Activated naive CD8-positive, alpha-beta T cell treated with anti-CD3 and anti-CD28 coated beads for 36 hours (primary cell): ENCODE data around the gene KIFC3. TPM values are rescaled to one million over a fixed set of nuclear protein-coding genes. Genes with fewer than 3 reads are reported as not detected.
"Not testable (repeated sequence)": the region's sequence is repeated elsewhere in the genome, so short reads cannot be mapped to it uniquely, and the experiment has no call there.

Experiments used
- DNase-seq: peaks from one replicate; pipeline ENCODE4 v3.0.0; 2021
- H3K27ac Mint-ChIP-seq: one replicate; pipeline ENCODE4 v1.8.0; 2022; ENCODE audit warnings: mild to moderate bottlenecking, moderate library complexity, mixed read lengths
- H3K27me3 Mint-ChIP-seq: one replicate; pipeline ENCODE4 v1.8.0; 2022; ENCODE audit warnings: mild to moderate bottlenecking, mixed read lengths
- H3K36me3 Mint-ChIP-seq: one replicate; pipeline ENCODE4 v1.8.0; 2021; ENCODE audit warnings: mild to moderate bottlenecking, mixed read lengths
- H3K4me1 Mint-ChIP-seq: one replicate; pipeline ENCODE4 v1.8.0; 2021; ENCODE audit warnings: mixed read lengths
- H3K4me3 Mint-ChIP-seq: one replicate; pipeline ENCODE4 v1.8.0; 2022; ENCODE audit warnings: mild to moderate bottlenecking, moderate library complexity, mixed read lengths
- H3K9me3 Mint-ChIP-seq: one replicate; pipeline ENCODE4 v1.8.0; 2022; ENCODE audit warnings: mixed read lengths
- total RNA-seq, 2 experiments: library from RNA; stranded (reverse); gene quantifications; one replicate each; pipeline ENCODE4 v1.2.3, GENCODE V29; 2021

Gene KIFC3, protein sequence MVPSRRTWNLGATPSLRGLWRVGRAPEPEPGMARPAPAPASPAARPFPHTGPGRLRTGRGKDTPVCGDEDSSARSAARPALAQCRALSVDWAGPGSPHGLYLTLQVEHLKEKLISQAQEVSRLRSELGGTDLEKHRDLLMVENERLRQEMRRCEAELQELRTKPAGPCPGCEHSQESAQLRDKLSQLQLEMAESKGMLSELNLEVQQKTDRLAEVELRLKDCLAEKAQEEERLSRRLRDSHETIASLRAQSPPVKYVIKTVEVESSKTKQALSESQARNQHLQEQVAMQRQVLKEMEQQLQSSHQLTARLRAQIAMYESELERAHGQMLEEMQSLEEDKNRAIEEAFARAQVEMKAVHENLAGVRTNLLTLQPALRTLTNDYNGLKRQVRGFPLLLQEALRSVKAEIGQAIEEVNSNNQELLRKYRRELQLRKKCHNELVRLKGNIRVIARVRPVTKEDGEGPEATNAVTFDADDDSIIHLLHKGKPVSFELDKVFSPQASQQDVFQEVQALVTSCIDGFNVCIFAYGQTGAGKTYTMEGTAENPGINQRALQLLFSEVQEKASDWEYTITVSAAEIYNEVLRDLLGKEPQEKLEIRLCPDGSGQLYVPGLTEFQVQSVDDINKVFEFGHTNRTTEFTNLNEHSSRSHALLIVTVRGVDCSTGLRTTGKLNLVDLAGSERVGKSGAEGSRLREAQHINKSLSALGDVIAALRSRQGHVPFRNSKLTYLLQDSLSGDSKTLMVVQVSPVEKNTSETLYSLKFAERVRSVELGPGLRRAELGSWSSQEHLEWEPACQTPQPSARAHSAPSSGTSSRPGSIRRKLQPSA
- 1 to 10 TPM; 1.2 to 1.3 TPM for total RNA-seq

DNA sequence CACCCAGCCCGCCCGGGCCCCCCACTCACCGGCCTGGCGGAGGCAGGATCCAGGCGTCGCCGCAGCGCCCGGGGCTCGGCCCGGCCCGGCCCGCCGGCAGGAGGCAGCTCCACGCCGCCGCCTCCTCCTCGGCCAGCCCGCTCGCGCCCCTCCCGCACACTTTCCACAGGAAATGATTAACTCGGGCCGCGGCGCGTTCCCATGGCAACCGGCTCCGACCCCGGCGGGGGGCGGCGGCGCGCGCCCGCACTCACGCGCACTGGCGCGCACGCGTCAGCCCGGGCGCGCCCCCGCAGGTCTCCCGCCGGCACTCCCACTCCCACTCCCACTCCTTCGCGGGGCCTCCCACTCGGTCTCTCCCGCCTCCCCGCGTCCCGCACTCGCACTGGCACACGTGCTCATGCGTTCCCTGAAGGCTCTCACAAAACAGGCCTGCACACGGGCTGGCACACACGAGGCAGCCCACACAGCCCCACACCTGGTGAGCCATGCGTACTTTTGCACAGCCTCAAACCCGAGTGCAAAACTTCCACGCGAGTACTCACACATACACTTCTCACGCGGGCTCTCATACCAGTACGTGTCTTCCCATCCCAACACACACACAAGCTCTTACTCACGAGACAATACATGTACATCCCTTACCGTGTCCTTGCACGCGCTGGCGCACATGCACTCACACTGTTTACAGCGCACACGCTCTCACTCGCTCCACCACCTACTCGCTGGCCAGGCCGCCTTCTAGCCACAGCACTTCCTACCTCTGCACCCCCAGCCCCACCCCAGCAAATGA is at the start of gene KIFC3:
Gene KIFC3 (minus strand): TSS at position 151 of the 793 bp plus-strand sequence. CDS start 4,248 bp downstream, outside the sequence.
- H3K9me3 Mint-ChIP-seq = no peaks in the 10 kb centered on the region
- H3K36me3 Mint-ChIP-seq = no peaks in the 10 kb centered on the region
- DNase-seq = peak; percentile 79
- H3K4me3 Mint-ChIP-seq = peak within 1 kb of the TSS; percentile 75
- peaks cover 26% of the 10 kb centered on the region for H3K4me1 Mint-ChIP-seq
- H3K27me3 Mint-ChIP-seq = peaks cover 32% of the 10 kb centered on the region
- peak within 1 kb of the TSS; percentile 78 for H3K27ac Mint-ChIP-seq

DNA sequence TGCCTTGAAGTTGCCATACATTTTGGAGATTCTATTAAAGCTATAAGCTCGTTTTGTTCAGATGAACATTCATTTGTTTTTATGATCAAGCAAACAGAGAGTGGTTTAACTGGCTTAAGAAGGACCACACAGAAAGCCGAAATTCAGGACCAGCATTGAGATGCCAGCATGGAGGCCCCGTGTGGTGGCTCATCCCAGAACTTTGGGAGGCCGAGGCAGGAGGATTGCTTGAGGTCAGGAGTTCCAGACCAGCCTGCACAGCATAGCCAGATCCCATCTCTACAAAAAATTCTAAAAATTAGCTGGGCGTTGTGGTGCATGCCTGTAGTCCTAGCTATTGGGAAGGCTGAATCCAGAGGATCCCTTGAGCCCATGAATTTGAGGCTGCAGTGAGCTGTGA is 45.9 kb upstream of the KIFC3 start:
- Mint-ChIP-seq H3K27me3 (no peaks in the 10 kb centered on the region), H3K4me1 (peaks cover 6% of the 10 kb centered on the region), H3K4me3 (no peak overlapping the region), H3K36me3 (no peaks in the 10 kb centered on the region), H3K9me3 (no peaks in the 10 kb centered on the region), H3K27ac (no peak overlapping the region)
- DNase-seq = no peak

DNA sequence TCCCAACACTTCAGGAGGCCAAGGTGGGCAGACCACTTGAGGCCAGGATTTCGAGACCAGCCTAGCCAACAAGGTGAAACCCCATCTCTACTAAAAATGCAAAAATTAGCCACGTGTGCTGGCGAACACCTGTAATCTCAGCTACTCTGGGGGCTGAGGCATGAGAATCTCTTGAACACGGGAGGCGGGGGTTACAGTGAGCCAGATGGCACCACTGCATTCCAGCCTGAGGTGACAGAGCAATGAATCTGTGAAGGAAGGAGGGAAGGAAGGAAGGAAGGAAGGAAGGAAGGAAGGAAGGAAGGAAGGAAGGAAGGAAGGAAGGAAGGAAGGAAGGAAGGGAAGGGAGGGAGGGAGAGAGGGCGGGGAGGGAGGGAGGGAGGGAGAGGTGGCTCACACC is 44.6 kb upstream of the KIFC3 start:
- not testable (repeated sequence) for H3K4me1 Mint-ChIP-seq, H3K36me3 Mint-ChIP-seq, H3K9me3 Mint-ChIP-seq, H3K27ac Mint-ChIP-seq, H3K27me3 Mint-ChIP-seq, H3K4me3 Mint-ChIP-seq, DNase-seq

DNA sequence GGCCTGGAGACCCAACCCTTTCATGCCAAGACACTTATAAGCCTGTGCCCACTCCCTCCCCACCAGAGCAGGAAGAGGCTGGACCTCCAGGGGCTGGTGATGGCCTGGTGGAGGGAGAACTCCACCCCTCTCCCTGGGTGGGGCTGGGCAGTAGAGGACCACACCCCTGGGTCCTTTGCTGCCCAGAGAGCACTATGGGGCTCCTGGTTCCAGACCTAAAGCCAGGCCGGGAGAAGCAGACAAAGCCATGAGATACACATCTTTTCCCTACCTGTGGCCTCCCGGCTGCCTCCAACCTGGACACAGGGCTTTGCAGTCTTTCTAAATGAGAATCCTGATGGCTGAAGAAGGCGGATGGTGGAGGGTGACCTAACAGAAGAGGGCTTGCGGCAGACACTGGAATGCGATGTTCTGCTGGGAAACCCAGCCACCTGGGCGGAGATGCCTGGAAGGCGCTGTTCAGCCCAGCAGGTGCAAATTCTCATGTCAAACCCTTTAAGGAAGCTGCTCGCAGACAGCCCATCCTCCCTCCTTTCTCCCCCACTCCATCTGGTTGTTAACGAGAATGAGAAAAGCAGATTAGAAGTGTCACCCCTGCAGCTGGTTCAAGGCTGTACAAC is 43.9 kb upstream of the KIFC3 start:
- Mint-ChIP-seq H3K9me3 (no peaks in the 10 kb centered on the region), H3K36me3 (no peaks in the 10 kb centered on the region), H3K27ac (no peak overlapping the region), H3K4me3 (no peak overlapping the region), H3K27me3 (no peaks in the 10 kb centered on the region), H3K4me1 (peaks cover 6% of the 10 kb centered on the region)
- DNase-seq = no peak

DNA sequence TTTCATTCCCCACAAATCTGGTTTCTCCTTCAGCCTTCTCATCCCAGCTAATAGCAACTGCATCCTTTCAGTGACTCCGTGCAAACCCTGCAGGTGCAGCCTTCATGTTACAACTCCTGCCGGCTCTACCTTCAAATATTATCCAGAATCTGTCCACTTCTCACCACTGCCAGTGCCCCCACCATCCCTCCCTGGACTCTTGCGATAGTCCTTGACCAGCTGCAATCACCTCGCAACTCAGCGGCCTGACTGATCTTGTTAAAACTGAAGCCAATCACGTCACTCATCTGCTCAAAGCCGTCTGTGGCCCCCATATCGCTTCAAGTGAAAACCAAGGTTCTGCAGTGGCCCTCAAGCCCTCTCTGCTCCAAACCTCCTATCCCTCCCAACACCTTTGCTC is 42.8 kb upstream of the KIFC3 start:
- no peaks in the 10 kb centered on the region for H3K9me3 Mint-ChIP-seq
- H3K27ac Mint-ChIP-seq = no peak overlapping the region
- no peak for DNase-seq

DNA sequence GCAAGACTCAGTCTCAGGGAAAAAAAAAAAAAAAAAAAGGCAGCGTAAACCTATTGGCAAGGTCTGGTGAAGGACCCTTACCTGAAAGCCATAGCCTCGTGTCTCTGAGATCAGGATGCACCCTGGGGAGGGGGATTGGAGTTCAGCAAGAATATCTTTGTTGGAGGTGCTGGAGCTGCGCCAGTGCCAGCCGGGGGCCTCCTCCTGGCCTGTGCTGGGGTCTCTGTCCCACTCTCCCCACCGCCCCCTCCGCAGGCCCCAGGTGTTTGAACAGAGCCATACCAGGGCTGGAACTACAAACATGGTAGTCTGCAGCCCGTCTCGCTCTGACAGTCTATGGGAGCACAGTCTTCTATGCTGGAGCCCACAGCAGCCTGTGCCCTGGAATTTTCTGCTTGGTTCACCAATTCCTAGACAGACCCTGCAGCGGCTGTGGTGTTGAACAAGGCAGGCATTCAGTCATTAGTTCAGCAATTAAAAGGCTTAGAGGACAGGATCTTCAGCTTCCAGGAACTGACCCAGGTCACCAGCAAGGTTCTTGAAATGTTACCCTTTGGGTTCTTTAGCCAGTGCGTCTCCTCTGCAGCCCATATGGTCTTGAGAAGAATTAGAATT is 42.2 kb upstream of the KIFC3 start:
- Mint-ChIP-seq H3K27me3 (no peaks in the 10 kb centered on the region), H3K36me3 (no peaks in the 10 kb centered on the region), H3K27ac (no peak overlapping the region), H3K9me3 (no peaks in the 10 kb centered on the region), H3K4me3 (no peak overlapping the region), H3K4me1 (peaks cover 6% of the 10 kb centered on the region)
- no peak for DNase-seq

More for the DNA sequence above, 42.8 kb upstream of the KIFC3 start:
- Mint-ChIP-seq H3K27me3 (no peaks in the 10 kb centered on the region), H3K4me3 (no peak overlapping the region), H3K4me1 (peaks cover 6% of the 10 kb centered on the region), H3K36me3 (no peaks in the 10 kb centered on the region)

DNA sequence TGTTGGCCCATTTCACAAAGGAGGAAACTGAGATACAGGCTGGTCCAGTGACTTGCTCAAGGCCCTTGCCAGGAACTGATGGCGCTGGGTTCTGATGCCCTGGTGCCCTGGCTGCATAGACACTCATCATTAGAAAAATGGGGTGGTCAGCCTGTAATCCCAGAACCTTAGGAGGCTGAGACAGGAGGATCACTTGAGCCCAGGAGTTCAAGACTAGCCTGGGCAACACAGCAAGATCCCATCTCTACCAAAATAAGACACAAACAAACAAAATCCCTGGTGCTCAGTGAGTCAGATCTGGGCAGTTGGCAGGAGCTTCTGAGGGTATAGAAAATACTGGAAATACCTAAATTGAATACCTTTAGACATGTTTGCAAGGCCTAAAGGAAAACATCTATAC is 41.1 kb upstream of the KIFC3 start:
- no peak for DNase-seq
- Mint-ChIP-seq H3K27ac (no peak overlapping the region), H3K9me3 (no peaks in the 10 kb centered on the region), H3K4me1 (peaks cover 6% of the 10 kb centered on the region), H3K36me3 (no peaks in the 10 kb centered on the region), H3K4me3 (no peak overlapping the region), H3K27me3 (no peaks in the 10 kb centered on the region)

DNA sequence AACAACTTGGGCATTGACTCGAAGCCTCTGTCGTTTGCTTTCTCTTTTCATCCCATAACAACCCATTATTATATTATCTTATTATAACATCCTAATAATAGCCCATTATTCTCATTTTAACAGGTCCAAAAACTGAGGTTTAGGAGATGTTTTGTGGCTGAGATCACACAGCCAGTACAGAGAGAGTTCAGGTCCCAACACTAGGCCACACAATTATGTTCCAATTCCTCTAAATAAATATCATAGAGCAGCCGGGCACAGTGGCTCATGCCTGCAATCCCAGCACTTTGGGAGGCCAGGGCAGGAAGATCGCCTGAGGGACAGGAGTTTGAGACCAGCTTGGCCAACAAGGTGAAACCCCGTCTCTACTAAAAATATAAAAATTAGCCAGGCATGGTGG is 40.3 kb upstream of the KIFC3 start:
- Mint-ChIP-seq H3K27me3 (no peaks in the 10 kb centered on the region), H3K4me1 (peaks cover 6% of the 10 kb centered on the region), H3K9me3 (no peaks in the 10 kb centered on the region), H3K27ac (no peak overlapping the region), H3K4me3 (no peak overlapping the region), H3K36me3 (no peaks in the 10 kb centered on the region)
- DNase-seq = no peak

DNA sequence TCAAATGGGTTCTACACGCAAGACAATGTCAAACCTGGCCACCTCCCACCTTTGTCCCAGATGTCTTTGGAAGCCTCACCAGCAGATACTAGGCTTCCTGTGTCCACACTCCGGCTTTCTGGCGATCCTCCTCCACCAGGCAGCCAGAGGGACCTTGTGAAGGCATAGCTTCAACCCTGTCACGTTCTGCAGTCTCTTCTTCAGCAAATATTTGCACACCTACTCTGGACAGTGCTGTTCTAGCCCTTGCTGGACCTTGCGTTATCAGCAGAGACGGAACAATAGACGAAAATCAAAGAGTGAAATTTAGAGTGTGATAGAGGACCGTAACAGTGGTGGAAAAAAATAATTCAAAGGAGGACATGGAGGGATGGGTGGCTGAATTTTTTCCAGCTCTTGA is 38.5 kb upstream of the KIFC3 start:
- Mint-ChIP-seq H3K9me3 (no peaks in the 10 kb centered on the region), H3K27ac (no peak overlapping the region), H3K4me1 (peaks cover 1% of the 10 kb centered on the region), H3K27me3 (no peaks in the 10 kb centered on the region), H3K4me3 (no peak overlapping the region), H3K36me3 (no peaks in the 10 kb centered on the region)
- no peak for DNase-seq

DNA sequence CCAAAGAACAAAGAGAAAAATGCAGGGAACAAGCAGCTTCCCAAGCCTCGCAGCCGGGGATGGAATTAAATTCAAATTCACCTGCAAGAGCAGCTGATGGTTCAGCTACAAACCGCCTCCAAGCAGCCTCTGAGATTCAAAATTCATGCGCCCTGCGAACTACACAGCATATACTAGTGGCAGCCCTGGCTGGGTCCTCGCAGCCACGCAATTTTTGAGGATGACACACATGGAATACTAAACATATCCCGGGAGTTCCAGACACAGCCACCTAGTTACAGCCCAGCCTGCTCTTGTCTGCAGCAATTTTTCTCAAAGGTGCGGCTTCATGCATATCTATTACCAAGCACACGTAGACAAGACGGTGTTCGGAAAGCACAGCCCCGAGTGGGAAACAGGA is 35.9 kb upstream of the KIFC3 start:
- Mint-ChIP-seq H3K27me3 (no peaks in the 10 kb centered on the region), H3K27ac (no peak overlapping the region), H3K9me3 (no peaks in the 10 kb centered on the region), H3K36me3 (no peaks in the 10 kb centered on the region), H3K4me1 (no peaks in the 10 kb centered on the region), H3K4me3 (no peak overlapping the region)
- DNase-seq = no peak

DNA sequence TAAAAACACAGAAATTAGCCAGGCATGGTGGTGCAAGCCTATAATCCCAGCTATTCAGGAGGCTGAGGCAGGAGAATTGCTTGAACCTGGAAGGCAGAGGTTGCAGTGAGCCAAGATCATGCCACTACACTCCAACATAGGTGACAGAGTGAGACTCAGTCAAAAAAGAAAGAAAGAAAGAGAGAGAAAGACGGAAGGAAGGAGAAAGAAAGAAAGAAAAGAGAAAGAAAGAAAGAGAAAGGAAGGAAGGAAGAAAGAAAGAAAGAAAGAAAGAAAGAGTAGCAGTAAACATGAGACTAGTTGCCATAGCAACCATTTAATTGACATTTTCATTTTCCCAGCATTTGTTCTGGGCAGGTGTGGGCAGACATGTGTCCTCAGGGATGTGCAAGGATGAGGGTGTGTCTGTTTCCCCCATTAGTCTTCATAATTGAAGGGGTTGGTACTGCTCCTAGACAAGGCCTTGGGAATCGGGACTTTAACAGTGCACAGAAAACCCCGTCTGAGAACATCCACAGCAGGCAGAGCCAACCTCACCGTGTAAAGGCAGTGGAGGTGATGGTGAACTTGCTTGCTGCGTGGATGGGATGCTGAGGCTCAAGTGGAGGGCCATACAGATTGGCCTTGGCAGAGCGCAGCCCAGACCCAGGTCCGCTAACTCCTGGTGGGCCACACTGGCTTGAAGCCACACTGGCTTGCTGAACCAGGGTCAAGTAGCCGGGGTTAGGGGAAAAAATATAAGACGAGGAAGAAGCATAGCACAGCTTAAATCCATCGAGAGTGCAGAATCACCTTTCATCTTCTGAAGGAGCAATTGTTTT is 35.2 kb upstream of the KIFC3 start:
- DNase-seq = no peak
- Mint-ChIP-seq H3K9me3 (no peaks in the 10 kb centered on the region), H3K4me3 (no peak overlapping the region), H3K27ac (no peak overlapping the region), H3K27me3 (no peaks in the 10 kb centered on the region), H3K36me3 (no peaks in the 10 kb centered on the region), H3K4me1 (no peaks in the 10 kb centered on the region)

DNA sequence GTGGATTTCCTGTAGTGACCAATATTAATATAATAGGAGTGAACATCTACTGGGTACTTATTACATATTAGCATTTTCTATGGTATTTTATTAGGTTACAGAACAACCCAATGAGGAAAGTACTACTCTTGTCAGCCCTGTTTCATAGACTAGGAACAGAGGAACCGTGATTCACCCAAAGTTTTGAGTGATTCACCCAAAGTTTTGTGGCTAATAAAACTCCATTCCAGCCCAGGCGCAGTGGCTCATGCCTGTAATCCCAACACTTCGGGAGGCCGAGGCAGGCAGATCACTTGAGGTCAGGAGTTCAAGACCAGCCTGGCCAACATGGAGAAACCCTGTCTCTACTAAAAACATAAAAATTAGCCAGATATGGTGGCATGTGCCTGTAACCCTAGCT is 33.1 kb upstream of the KIFC3 start:
- H3K4me3 Mint-ChIP-seq, H3K36me3 Mint-ChIP-seq, H3K27ac Mint-ChIP-seq, H3K9me3 Mint-ChIP-seq, H3K4me1 Mint-ChIP-seq, DNase-seq, H3K27me3 Mint-ChIP-seq: not testable (repeated sequence)

DNA sequence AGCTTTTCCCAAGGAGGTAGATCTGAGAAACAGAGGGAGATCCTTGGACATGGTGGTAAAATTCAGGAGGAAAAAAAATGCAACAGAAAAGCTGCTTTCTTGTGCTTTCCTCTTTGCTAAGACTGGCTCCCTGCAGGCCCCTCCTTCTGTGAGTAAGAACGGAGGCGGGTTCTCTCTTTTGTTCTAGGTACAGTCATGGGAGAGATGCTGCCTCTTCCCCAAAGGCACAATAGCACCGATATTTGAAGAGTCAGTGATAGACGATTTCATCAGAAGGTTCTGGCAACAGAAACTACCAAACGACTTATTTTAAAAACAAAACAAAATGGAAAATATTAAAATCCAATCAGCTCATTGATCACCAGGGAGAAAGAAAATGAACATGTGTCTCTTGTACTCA is 32.6 kb upstream of the KIFC3 start:
- Mint-ChIP-seq H3K4me3 (no peak overlapping the region), H3K4me1 (no peaks in the 10 kb centered on the region)

More for the DNA sequence above, 32.6 kb upstream of the KIFC3 start:
- Mint-ChIP-seq H3K9me3 (no peaks in the 10 kb centered on the region), H3K27me3 (no peaks in the 10 kb centered on the region), H3K36me3 (no peaks in the 10 kb centered on the region), H3K27ac (no peak overlapping the region)
- no peak for DNase-seq
